ENCODE measurements around the gene RNF2. TPM values are rescaled to one million over a fixed set of nuclear protein-coding genes. Genes with fewer than 3 reads are reported as not detected.

RNF2 gene
- total and polyA plus RNA-seq, 4 donors: 2.9 to 17.3 (median 4.9) TPM

DNA sequence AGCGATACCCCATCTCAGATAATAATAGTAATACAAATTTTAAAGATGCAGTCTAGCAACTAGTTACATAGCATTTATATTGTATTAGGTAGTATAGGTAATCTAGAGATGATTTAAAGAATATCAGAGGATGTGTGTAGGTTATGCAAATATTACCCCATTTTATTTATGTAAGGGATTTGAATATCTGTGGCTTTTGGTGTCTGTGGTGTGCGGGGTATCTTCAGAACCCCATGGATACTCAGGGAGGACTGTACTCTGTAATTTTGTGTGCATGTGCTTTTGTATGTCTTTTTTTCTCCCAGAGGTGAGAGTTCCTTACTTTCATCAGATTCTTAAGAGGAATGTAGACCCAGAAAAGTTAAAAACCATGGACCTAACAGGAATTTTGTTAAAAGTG is 12.8 kb downstream of the RNF2 start:
- no peak overlapping the region for H3K9ac ChIP-seq (ENCODE audit: low read depth in 1 of 2, low read length in 2 of 2)
- no peak for DNase-seq (ENCODE audit: low spot score)
- no peak overlapping the region for H3K27ac ChIP-seq (ENCODE audit: low read depth in 1 of 2, low read length in 2 of 2)
- WGBS: 94% methylated on average over 2 of the region's 2 CpGs
- H3K9me3 ChIP-seq (ENCODE audit: control insufficient read depth in 4 of 4, low read length in 3 of 4): no peaks in the 10 kb centered on the region
- H3K4me1 ChIP-seq (ENCODE audit: control insufficient read depth in 4 of 4, insufficient read depth in 4 of 4, low read length in 3 of 4): peaks cover 0 to 6% (median 0%) of the 10 kb centered on the region in 4 donors
- TF ChIP-seq TAF1 (conservative IDR thresholded peaks at IDR 0.05): no peak
- TF ChIP-seq, protein P1, sequence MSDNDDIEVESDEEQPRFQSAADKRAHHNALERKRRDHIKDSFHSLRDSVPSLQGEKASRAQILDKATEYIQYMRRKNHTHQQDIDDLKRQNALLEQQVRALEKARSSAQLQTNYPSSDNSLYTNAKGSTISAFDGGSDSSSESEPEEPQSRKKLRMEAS (IDR thresholded peaks at IDR 0.05): no peak
- no peak for TF ChIP-seq EGR1 (IDR thresholded peaks at IDR 0.05; ENCODE audit: low read depth in 2 of 2)
- no peak for TF ChIP-seq YY1 (IDR thresholded peaks at IDR 0.05)
- no peak for TF ChIP-seq RAD21 (IDR thresholded peaks at IDR 0.05)
- TF ChIP-seq, protein P2, sequence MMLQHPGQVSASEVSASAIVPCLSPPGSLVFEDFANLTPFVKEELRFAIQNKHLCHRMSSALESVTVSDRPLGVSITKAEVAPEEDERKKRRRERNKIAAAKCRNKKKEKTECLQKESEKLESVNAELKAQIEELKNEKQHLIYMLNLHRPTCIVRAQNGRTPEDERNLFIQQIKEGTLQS (IDR thresholded peaks at IDR 0.05): no peak
- TF ChIP-seq, protein P3, sequence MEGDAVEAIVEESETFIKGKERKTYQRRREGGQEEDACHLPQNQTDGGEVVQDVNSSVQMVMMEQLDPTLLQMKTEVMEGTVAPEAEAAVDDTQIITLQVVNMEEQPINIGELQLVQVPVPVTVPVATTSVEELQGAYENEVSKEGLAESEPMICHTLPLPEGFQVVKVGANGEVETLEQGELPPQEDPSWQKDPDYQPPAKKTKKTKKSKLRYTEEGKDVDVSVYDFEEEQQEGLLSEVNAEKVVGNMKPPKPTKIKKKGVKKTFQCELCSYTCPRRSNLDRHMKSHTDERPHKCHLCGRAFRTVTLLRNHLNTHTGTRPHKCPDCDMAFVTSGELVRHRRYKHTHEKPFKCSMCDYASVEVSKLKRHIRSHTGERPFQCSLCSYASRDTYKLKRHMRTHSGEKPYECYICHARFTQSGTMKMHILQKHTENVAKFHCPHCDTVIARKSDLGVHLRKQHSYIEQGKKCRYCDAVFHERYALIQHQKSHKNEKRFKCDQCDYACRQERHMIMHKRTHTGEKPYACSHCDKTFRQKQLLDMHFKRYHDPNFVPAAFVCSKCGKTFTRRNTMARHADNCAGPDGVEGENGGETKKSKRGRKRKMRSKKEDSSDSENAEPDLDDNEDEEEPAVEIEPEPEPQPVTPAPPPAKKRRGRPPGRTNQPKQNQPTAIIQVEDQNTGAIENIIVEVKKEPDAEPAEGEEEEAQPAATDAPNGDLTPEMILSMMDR (IDR thresholded peaks at IDR 0.05; ENCODE audit: low read depth, low read length, missing input control): no peak
- TF ChIP-seq HNF4G (IDR thresholded peaks at IDR 0.05): no peak
- no peak for TF ChIP-seq GABPA (IDR thresholded peaks at IDR 0.05 in 1 of 2, conservative IDR thresholded peaks at IDR 0.05 in 1 of 2)
- no peak for TF ChIP-seq RXRA (IDR thresholded peaks at IDR 0.05)
- no peaks in the 10 kb centered on the region for H3K36me3 ChIP-seq (ENCODE audit: control insufficient read depth in 4 of 4, insufficient read depth in 3 of 4, low read depth in 1 of 4, low read length in 3 of 4)
- H3K27me3 ChIP-seq (ENCODE audit: control insufficient read depth in 4 of 4, insufficient read depth in 4 of 4, low read length in 3 of 4): no peaks in the 10 kb centered on the region
- H3K4me3 ChIP-seq (ENCODE audit: low read depth in 1 of 3, low read length in 3 of 3): no peak overlapping the region

DNA sequence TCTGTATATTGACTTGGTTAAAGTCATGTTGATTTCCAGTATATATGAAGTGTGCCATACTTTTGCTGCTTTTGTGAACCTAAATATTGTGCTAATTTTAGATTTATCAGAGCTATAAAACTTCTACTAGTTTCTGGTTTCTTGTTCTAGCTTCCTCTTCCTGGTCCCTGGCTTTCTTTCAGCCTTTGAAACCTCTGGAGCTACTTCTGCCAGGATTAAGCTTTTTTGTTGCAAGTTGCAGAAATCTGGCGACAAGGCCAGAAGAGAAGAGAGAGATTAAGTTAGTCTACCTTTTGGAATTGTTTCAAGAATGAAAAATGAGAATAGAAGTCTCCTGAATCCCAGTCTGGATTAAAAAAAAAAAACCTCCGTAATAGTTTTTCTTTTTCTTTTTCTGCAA is 13.5 kb downstream of the RNF2 start:
- DNase-seq (ENCODE audit: low spot score): no peak
- Histone ChIP-seq H3K27ac (ENCODE audit: low read depth in 1 of 2, low read length in 2 of 2) (no peak overlapping the region), H3K4me3 (ENCODE audit: low read depth in 1 of 3, low read length in 3 of 3) (no peak overlapping the region), H3K4me1 (ENCODE audit: control insufficient read depth in 4 of 4, insufficient read depth in 4 of 4, low read length in 3 of 4) (peaks cover 0 to 6% (median 0%) of the 10 kb centered on the region in 4 donors), H3K9ac (ENCODE audit: low read depth in 1 of 2, low read length in 2 of 2) (no peak overlapping the region), H3K27me3 (ENCODE audit: control insufficient read depth in 4 of 4, insufficient read depth in 4 of 4, low read length in 3 of 4) (no peaks in the 10 kb centered on the region), H3K36me3 (ENCODE audit: control insufficient read depth in 4 of 4, insufficient read depth in 3 of 4, low read depth in 1 of 4, low read length in 3 of 4) (no peaks in the 10 kb centered on the region), H3K9me3 (ENCODE audit: control insufficient read depth in 4 of 4, low read length in 3 of 4) (no peaks in the 10 kb centered on the region)
- 67% methylated on average over 2 of the region's 2 CpGs for WGBS
- TF ChIP-seq, protein P1 (IDR thresholded peaks at IDR 0.05): no peak
- no peak for TF ChIP-seq JUND (IDR thresholded peaks at IDR 0.05)
- TF ChIP-seq TAF1 (conservative IDR thresholded peaks at IDR 0.05): no peak

DNA sequence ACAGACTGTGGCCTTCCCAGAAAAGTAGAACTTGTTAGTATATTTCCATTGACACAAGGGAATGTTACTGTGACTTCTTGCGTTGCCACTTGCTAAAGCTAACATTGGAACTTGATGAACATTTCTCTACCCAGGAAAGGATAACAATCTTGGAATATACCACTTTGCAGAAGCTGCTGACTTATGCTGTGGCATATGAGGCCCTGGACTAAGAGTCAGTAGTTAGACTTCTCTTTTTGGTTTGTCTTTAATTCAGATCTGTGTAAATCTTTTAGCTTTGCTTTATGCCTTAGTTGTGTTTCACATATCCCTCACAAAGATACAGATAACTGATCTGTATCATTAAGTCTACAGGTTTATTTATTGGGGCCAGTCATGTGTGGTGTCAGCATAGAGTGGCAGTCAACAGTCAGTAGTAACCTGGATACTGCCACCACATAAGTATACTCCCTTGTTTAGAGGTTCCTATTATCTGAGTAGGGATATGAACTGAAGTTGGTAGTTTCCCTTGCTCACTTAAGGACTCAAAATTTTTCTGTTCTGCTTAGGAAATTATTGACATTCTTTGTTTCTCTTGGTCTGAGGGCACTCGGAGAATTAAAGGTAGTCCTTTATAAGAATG is 14.7 kb downstream of the RNF2 start:
- H3K4me1 ChIP-seq (ENCODE audit: control insufficient read depth in 4 of 4, insufficient read depth in 4 of 4, low read length in 3 of 4): peaks cover 0 to 1% (median 0%) of the 10 kb centered on the region in 4 donors
- H3K36me3 ChIP-seq (ENCODE audit: control insufficient read depth in 4 of 4, insufficient read depth in 3 of 4, low read depth in 1 of 4, low read length in 3 of 4): no peaks in the 10 kb centered on the region
- H3K4me3 ChIP-seq (ENCODE audit: low read depth in 1 of 3, low read length in 3 of 3): no peak overlapping the region
- H3K27ac ChIP-seq (ENCODE audit: low read depth in 1 of 2, low read length in 2 of 2): no peak overlapping the region
- no peaks in the 10 kb centered on the region for H3K9me3 ChIP-seq (ENCODE audit: control insufficient read depth in 4 of 4, low read length in 3 of 4)
- DNase-seq (ENCODE audit: low spot score): no peak
- no peak overlapping the region for H3K9ac ChIP-seq (ENCODE audit: low read depth in 1 of 2, low read length in 2 of 2)
- no peaks in the 10 kb centered on the region for H3K27me3 ChIP-seq (ENCODE audit: control insufficient read depth in 4 of 4, insufficient read depth in 4 of 4, low read length in 3 of 4)
- WGBS: 95% methylated on average over 2 of the region's 2 CpGs
- TF ChIP-seq SP1 (IDR thresholded peaks at IDR 0.05) (no peak), RAD21 (IDR thresholded peaks at IDR 0.05) (no peak), RXRA (IDR thresholded peaks at IDR 0.05) (no peak), YY1 (IDR thresholded peaks at IDR 0.05) (no peak), HNF4G (IDR thresholded peaks at IDR 0.05) (no peak), NR2F2 (IDR thresholded peaks at IDR 0.05) (no peak), FOXA2 (IDR thresholded peaks at IDR 0.05) (no peak), HNF4A (conservative IDR thresholded peaks at IDR 0.05) (no peak), GABPA (IDR thresholded peaks at IDR 0.05 in 1 of 2, conservative IDR thresholded peaks at IDR 0.05 in 1 of 2) (no peak), JUND (IDR thresholded peaks at IDR 0.05) (no peak)
- TF ChIP-seq, protein P1 (IDR thresholded peaks at IDR 0.05): no peak
- TF ChIP-seq, protein P3 (IDR thresholded peaks at IDR 0.05; ENCODE audit: low read depth, low read length, missing input control): no peak
- TF ChIP-seq, protein P4, sequence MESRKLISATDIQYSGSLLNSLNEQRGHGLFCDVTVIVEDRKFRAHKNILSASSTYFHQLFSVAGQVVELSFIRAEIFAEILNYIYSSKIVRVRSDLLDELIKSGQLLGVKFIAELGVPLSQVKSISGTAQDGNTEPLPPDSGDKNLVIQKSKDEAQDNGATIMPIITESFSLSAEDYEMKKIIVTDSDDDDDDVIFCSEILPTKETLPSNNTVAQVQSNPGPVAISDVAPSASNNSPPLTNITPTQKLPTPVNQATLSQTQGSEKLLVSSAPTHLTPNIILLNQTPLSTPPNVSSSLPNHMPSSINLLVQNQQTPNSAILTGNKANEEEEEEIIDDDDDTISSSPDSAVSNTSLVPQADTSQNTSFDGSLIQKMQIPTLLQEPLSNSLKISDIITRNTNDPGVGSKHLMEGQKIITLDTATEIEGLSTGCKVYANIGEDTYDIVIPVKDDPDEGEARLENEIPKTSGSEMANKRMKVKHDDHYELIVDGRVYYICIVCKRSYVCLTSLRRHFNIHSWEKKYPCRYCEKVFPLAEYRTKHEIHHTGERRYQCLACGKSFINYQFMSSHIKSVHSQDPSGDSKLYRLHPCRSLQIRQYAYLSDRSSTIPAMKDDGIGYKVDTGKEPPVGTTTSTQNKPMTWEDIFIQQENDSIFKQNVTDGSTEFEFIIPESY (IDR thresholded peaks at IDR 0.05): no peak
- TF ChIP-seq, protein P2 (IDR thresholded peaks at IDR 0.05): no peak

All from liver (tissue), 9 donors.